HAP-1 (cell line): Measurements from ENCODE around the gene PANK2.
"Not testable (repeated sequence)": the region's sequence is repeated elsewhere in the genome, so short reads cannot be mapped to it uniquely, and the experiment has no call there.

Experiments
- DNase-seq, 2 experiments: peaks; one replicate each; pipeline ENCODE4 v3.0.0-alpha.2; 2016 to 2020; ENCODE audit warnings: low spot score in 2 of 2
- H3K27me3 ChIP-seq: fragments of 250-450 bp; sonication (Bioruptor Pico); 2 replicates; pipeline ENCODE4 v1.5.1; 2020; ENCODE audit warnings: low read depth, mild to moderate bottlenecking, moderate library complexity
- H3K36me3 ChIP-seq: fragments of 250-450 bp; sonication (Bioruptor Pico); replicated peaks from 2 replicates; pipeline ENCODE4 v1.5.1; 2020; ENCODE audit warnings: mild to moderate bottlenecking
- H3K4me1 ChIP-seq: fragments of 250-450 bp; sonication (Bioruptor Pico); 2 replicates; pipeline ENCODE4 v1.5.1; 2020; ENCODE audit warnings: mild to moderate bottlenecking
- H3K4me3 ChIP-seq: fragments of 250-450 bp; sonication (Bioruptor Pico); 2 replicates; pipeline ENCODE4 v1.5.1; 2020; ENCODE audit warnings: mild to moderate bottlenecking, moderate library complexity
- H3K9me3 ChIP-seq: fragments of 250-450 bp; sonication (Bioruptor Pico); 2 replicates; pipeline ENCODE4 v1.5.1; 2020; ENCODE audit warnings: mild to moderate bottlenecking, moderate library complexity
- in situ Hi-C: fragments of 300-500 bp; cut with MboI; formaldehyde crosslinking; loops from 3 replicates; pipeline ENCODE4 v1.14.3; 2020; ENCODE audit warnings: low sequenced_read_pairs, inconsistent platforms, mixed read lengths

Gene PANK2

DNA sequence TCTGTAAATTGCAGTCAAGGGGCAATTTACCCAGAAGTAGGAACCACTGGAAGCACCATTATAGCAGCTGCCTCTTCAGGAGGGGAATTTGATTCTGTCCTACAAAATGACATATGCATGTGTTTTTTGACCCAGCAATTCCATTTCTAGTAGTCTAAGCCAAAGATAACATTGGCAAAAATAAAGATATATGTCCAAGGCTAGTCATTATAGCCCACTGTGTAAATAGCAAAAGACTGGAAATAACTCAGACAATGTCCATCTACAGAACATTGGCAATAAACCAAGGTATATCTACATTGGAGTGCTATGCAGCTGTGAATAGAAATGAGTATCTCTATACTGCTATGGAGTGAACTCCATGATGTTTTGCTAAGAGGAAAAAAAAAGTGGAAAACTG is 12.5 kb upstream of the PANK2 start:
- H3K4me1 ChIP-seq = peaks cover 12% of the 10 kb centered on the region
- in situ Hi-C loops = no loop called here
- DNase-seq = no peak
- no peak overlapping the region for H3K4me3 ChIP-seq
- no peaks in the 10 kb centered on the region for H3K27me3 ChIP-seq
- no peaks in the 10 kb centered on the region for H3K9me3 ChIP-seq
- H3K36me3 ChIP-seq = peaks cover 9% of the 10 kb centered on the region

DNA sequence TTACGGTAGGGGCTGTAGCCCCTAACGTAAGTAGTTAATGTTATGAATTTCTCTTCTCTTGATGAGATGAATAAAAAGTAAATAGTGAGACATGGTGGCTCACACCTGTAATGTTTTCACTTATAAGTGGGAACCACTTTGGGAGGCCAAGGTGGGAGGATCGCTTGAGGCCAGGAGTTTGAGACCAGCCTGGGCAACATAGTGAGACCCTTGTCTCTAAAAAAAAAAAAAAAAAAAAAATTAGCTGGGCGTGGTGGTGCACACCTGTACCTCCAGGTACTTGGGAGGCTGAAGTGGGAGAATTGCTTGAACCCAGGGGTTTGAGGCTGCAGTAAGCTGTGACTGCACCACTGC is 10.3 kb upstream of the PANK2 start:
- H3K4me1 ChIP-seq, H3K36me3 ChIP-seq, in situ Hi-C loops, H3K9me3 ChIP-seq, H3K4me3 ChIP-seq, DNase-seq, H3K27me3 ChIP-seq: not testable (repeated sequence)

DNA sequence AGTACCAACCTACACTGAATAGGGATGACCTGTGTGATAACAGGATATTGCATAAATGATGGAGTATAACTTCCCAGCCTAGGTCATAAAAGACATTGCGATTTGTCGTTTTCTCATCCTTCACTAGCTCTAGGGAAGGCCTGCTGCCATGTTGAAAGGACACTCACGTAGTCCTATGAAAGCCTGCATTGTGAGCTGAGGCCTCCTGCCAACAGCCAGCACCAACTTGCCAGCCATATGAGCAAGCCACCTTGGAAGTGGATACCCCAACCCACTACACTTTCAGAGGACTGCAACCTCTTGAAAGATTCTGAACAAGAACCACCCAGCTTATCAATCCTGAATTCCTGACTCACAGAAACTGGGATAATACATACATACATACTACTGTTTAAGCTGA is 3.5 kb upstream of the PANK2 start:
- in situ Hi-C loops = no loop called here
- Histone ChIP-seq H3K36me3 (peaks cover 2% of the 10 kb centered on the region), H3K9me3 (no peaks in the 10 kb centered on the region), H3K4me3 (no peak overlapping the region), H3K27me3 (no peaks in the 10 kb centered on the region), H3K4me1 (peaks cover 8% of the 10 kb centered on the region)
- DNase-seq = no peak

DNA sequence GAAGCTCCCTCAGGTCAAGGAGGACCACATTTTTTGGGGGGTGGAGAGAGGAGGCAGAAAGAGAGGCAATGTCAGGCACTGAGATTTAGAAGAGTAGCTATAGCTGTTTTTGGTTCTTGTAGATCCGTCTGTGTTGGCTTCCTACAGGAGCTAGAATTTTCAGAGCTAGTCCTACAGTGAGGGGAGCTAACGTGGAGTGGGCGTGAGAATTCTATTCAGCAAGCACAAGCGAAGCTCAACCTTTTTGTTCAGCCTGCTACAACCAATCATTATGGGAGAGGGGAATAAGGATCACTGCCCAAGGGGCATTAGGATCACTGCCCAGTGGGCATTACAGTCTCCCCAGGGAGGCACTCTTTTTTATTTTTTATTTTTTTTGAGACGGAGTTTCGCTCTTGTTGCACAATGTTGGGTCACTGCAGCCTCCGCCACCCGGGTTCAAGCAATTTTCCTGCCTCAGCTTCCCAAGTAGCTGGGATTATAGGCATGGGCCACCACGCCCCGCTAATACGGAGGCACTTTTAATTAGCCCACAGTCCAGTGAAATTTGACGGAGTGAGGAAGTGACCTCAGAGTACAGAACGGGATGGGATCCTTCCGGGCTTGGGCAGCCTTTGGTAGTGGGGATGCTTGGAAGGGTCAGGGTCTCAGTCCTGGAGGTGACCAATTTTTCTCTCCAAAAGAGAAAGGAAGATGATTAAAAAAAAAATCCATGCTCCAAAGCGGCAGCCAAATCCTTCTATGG is 1.1 kb upstream of the PANK2 start:
- Histone ChIP-seq H3K9me3 (no peaks in the 10 kb centered on the region), H3K4me3 (peak overlapping the region; percentile 88), H3K36me3 (peaks cover 19% of the 10 kb centered on the region), H3K27me3 (no peaks in the 10 kb centered on the region), H3K4me1 (peaks cover 21% of the 10 kb centered on the region)
- in situ Hi-C loops = no loop called here
- no peak for DNase-seq

DNA sequence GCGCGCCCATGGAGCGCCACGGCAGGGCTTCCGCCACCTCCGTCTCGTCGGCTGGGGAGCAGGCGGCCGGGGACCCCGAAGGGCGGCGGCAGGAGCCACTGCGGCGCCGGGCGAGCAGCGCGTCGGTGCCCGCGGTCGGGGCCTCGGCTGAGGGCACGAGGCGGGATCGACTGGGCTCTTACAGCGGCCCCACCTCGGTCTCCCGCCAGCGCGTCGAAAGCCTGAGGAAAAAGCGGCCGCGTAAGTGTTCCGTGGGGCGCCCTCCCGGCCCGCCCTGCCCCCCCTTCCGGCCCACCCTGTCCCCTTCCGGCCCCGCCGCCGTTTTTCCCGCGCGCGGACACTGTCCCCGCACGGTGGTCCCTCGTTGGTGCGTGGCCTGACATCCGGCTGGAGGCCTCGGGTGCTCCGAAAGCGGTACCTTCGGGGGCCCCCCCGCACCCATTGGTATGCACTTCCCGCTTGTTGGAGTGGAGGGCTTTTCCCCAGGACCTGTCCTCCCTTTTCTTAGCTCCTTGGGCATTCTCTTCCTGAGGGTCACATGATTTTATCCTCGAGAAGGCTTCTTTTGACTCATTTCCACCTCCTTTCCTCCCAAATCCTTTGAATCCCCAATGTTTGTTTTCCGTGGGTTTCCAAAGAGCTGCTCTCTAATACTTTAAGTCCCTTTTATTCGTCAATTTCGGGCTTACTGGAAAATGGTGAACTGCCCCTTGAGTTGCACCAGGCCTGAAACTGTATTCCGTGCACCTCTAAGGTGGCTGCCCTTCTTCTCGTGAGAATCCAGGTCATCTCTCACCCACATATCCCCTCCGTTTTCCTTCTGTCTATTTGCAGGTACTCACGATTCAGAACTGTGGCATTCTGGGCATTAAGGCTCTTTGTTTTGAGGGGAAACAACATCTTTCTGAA is 556 bp downstream of the PANK2 start:
- H3K9me3 ChIP-seq = no peaks in the 10 kb centered on the region
- H3K27me3 ChIP-seq = no peaks in the 10 kb centered on the region
- H3K4me3 ChIP-seq = peak overlapping the region; percentile 88
- H3K4me1 ChIP-seq = peaks cover 21% of the 10 kb centered on the region
- peak; percentile 17 to 64 for DNase-seq
- H3K36me3 ChIP-seq = peaks cover 27% of the 10 kb centered on the region
- in situ Hi-C loops = no loop called here

DNA sequence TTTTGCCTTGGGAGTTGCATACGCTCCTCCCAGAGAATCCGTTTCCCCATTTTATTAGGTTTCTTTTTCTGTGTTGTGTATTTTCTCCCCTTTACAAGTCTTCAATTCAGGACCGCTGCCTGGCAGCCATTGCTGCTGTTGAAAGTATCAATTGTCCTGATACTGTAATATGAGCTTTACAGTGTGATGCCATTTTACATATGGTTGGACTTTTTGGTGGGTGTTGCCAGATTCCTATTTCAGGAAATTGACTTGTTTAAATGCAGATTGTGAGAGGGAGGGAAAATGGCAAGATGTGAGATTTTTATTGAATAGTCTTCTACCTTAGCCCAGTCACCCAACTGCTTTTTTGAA is 1.2 kb downstream of the PANK2 start:
- H3K4me3 ChIP-seq = peak overlapping the region; percentile 88
- in situ Hi-C loops = no loop called here
- H3K36me3 ChIP-seq = peaks cover 31% of the 10 kb centered on the region
- peaks cover 21% of the 10 kb centered on the region for H3K4me1 ChIP-seq
- peak; percentile 53 to 72 for DNase-seq
- H3K9me3 ChIP-seq = no peaks in the 10 kb centered on the region
- no peaks in the 10 kb centered on the region for H3K27me3 ChIP-seq

DNA sequence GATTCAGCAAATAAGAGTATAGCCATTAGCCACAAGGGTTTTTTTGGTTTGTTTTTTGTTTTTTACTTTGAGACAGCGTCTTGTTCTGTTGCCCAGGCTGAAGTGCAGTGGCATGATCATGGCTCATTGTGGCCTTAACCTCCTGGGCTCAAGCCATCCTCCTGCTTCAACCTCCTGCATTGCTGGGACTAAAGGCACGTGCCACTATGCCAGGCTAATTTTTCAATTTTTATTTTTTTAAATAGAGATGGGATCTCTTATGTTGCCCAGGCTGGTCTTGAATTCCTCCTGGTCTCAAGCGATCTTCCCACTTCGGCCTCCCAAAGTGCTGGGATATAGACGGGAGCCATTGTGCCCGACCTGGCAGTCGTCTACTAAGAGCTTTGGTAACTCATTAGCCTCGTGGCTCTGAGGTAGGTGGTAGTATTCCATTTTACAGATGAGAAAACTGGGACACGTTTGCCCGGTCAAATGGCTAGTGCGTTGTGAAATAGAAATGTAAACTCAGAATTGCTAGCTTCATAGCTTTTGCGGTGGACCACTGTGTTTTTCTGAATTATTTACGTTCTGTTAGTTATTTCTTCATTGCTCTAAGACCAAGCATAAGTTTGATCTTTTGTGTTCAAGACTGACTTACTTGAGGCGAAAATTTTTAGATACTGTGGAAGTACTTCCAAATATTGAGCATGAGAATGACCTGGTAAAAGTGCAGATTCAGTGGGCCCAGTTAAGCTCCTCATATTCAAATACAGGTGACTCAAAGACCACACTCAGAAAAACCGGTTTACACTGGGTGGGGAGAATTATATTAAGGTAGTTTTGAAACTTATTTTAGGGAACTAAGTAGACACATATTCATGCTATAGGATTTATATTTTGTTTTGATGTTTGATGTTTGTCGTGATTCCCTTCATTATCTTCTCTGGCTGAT is 2.1 kb downstream of the PANK2 start:
- Histone ChIP-seq H3K4me1 (peaks cover 21% of the 10 kb centered on the region), H3K27me3 (no peaks in the 10 kb centered on the region), H3K4me3 (peak overlapping the region; percentile 88), H3K36me3 (peaks cover 35% of the 10 kb centered on the region), H3K9me3 (no peaks in the 10 kb centered on the region)
- no peak for DNase-seq
- in situ Hi-C loops = no loop called here

DNA sequence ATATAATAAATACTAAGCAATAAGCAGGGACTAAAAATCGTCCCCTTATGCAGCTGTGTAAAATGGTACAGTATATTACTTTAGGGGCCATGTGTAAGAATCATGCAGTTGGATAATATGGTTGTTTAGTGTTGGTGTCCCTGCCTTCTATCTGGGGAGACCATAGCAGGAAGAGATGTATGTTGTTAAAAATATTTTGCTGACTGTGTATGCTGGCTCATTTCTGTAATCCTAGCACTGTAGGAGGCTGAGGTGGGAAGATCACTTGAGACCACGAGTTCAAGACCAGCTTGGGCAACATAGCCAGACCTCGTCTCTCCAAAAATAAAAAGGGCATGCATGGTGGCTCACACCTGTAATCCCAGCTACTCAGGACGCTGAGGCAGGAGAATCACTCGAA is 5.6 kb downstream of the PANK2 start:
- Histone ChIP-seq H3K36me3 (peaks cover 44% of the 10 kb centered on the region), H3K4me1 (peaks cover 14% of the 10 kb centered on the region), H3K4me3 (no peak overlapping the region), H3K27me3 (no peaks in the 10 kb centered on the region), H3K9me3 (no peaks in the 10 kb centered on the region)
- in situ Hi-C loops = no loop called here
- no peak for DNase-seq

DNA sequence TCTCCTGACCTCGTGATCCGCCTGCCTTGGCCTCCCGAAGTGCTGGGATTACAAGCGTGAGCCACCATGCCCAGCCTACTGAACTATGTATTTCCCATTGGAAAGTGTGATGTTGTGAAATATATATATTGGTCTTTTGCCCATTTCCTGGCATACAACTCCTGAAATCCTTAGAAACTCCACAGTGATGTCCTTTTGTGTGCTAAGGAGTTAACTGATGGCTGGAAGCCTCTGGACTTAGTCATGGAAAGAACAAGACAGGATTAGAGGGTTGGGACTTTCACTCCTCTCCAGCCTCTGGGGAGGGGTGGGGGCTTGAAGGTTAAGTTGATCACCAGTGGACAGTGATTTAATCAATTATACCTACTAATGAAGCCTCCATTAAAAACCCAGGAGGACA is 7.1 kb downstream of the PANK2 start:
- no peaks in the 10 kb centered on the region for H3K9me3 ChIP-seq
- H3K36me3 ChIP-seq = peaks cover 36% of the 10 kb centered on the region
- H3K27me3 ChIP-seq = no peaks in the 10 kb centered on the region
- no peak for DNase-seq
- in situ Hi-C loops = no loop called here
- no peak overlapping the region for H3K4me3 ChIP-seq
- peaks cover 17% of the 10 kb centered on the region for H3K4me1 ChIP-seq

DNA sequence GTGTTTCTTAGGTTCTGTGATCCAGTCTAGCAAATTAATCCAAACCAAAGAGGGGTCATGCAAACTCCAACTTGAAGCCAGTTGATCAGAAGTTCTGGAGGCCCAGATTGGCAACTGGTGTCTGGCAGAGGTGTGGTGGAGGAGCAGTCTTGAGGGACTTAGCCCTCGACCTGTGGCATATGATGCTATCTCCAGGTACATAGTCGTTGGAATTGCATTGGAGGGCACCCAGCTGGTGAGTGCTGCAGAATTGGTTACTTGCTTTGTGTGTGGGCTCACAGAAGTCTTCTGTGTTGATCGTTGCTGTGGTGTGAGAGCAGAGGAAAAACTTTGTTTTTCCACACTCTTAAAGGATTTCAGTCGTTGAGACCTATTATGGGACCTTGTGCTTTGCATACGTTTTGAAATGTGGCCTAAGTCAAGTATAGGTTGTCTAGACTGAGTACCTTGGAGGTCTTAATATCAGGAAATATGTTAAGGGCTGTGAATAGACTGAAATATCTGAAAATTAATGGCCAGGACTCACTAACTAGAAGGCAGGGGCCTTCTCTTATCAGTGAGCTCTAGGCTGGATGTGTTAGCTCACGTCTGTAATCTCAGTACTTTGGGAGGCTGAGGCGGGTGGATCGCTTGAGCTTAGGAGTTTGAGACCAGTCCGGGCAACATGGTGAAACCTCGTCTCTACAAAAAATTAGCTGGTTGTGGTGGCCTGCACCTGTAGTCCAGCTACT is 7.8 kb downstream of the PANK2 start:
- H3K4me3 ChIP-seq = no peak overlapping the region
- no peak for DNase-seq
- peaks cover 29% of the 10 kb centered on the region for H3K36me3 ChIP-seq
- H3K27me3 ChIP-seq = no peaks in the 10 kb centered on the region
- in situ Hi-C loops = no loop called here
- H3K4me1 ChIP-seq = peaks cover 10% of the 10 kb centered on the region
- H3K9me3 ChIP-seq = no peaks in the 10 kb centered on the region

DNA sequence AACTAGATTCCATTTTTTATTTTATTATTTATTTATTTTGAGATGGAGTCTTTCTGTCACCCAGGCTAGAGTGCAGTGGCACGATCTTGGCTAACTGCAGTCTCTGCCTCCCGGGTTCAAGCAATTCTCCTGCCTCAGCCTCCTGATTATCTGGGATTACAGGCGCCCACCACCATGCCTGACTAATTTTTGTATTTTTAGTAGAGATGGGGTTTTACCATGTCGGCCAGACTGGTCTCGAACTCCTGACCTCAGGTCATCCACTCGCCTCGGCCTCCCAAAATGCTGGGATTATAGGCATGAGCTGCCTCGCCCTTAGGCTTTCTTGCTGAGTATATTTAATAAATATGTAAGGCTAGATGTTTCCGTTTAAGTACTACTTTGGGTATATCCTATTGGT is 9.0 kb downstream of the PANK2 start:
- H3K4me3 ChIP-seq, H3K4me1 ChIP-seq, H3K9me3 ChIP-seq, H3K27me3 ChIP-seq, DNase-seq, in situ Hi-C loops: not testable (repeated sequence)
- peaks cover 25% of the 10 kb centered on the region for H3K36me3 ChIP-seq

DNA sequence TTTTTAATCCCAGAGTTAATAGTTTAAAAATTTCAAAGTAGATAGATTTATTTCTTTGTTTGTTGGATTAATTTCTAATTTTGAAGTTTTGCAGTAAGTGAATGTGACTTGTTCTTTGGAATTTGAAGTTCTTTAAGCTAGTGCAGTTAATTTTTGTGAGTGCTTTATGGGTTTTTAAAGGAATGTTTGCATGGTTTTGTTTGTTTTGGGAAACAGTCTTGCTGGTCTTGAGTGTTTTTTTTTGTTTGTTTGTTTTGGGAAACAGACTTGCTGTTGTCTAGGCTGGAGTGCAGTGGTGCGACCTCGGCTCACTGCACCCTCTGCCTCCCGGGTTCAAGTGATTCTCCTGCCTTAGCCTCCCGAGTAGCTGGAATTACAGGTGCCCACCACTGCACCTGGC is 9.5 kb downstream of the PANK2 start:
- no peaks in the 10 kb centered on the region for H3K27me3 ChIP-seq
- in situ Hi-C loops = no loop called here

DNA sequence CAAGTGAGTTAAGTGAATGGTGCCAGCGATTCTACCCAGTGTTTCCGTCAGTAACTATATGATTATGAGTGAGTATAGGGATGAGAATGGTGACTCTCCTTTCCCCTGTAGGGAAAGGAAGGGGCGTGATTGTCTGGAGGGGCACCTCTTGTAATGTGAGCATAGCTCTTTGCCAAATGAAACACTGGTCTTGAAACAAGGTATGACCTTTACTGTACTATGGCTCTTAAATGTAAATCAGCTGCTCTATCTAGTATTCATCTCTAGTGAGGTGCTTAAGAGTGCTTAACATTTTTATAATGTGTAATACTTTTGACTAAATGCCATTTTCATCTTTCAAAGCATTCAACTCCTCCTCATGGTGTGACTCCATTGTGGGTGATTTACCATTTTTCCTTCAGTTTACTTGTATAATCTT is 11.0 kb downstream of the PANK2 start:
- peak; percentile 48 to 52 for DNase-seq
- peaks cover 9% of the 10 kb centered on the region for H3K4me1 ChIP-seq
- H3K4me3 ChIP-seq = no peak overlapping the region
- in situ Hi-C loops = no loop called here
- peaks cover 13% of the 10 kb centered on the region for H3K36me3 ChIP-seq
- H3K9me3 ChIP-seq = no peaks in the 10 kb centered on the region
- H3K27me3 ChIP-seq = no peaks in the 10 kb centered on the region

More for the DNA sequence above, 9.5 kb downstream of the PANK2 start:
- DNase-seq = no peak
- H3K36me3 ChIP-seq = peaks cover 25% of the 10 kb centered on the region
- H3K4me1 ChIP-seq = peaks cover 9% of the 10 kb centered on the region
- H3K4me3 ChIP-seq = no peak overlapping the region
- no peaks in the 10 kb centered on the region for H3K9me3 ChIP-seq
